Astrocyte (in vitro differentiated cells and primary cell): Measurements from ENCODE around the gene MSH5. TPM values are rescaled to one million over a fixed set of nuclear protein-coding genes. Genes with fewer than 3 reads are reported as not detected.

Experiments
- DNase-seq: peaks from one replicate; pipeline ENCODE4 v3.0.0-alpha.2; 2010; ENCODE audit warnings: low read depth
- FAIRE-seq: peaks from 2 replicates; lab custom pipeline; 2011; peaks lifted over from hg19 to GRCh38; lab: Jason Lieb, UNC
- H2AFZ ChIP-seq: 2 replicates; pipeline ENCODE4 v1.6.0; 2012; ENCODE audit warnings: low read depth, low read length, inconsistent platforms
- H3K27ac ChIP-seq: 2 replicates; pipeline ENCODE4 v1.5.1; 2011; ENCODE audit warnings: low read depth, low read length, inconsistent platforms
- H3K27me3 ChIP-seq: 2 replicates; pipeline ENCODE4 v1.6.0; 2011; ENCODE audit warnings: low read length, inconsistent platforms; ENCODE audit not compliant: insufficient read depth
- H3K36me3 ChIP-seq: 2 replicates; pipeline ENCODE4 v1.5.1; 2011; ENCODE audit warnings: low read length, inconsistent platforms; ENCODE audit not compliant: insufficient read depth
- H3K4me1 ChIP-seq: 2 replicates; pipeline ENCODE4 v1.5.1; 2011; ENCODE audit warnings: low read length, inconsistent platforms; ENCODE audit not compliant: insufficient read depth
- H3K4me2 ChIP-seq: 2 replicates; pipeline ENCODE4 v1.6.0; 2012; ENCODE audit warnings: low read length, inconsistent platforms
- H3K4me3 ChIP-seq: 2 replicates; pipeline ENCODE4 v1.5.1; 2011; ENCODE audit warnings: low read depth, mild to moderate bottlenecking, low read length, inconsistent platforms; ENCODE audit not compliant: insufficient read depth
- H3K79me2 ChIP-seq: 2 replicates; pipeline ENCODE4 v1.6.0; 2012; ENCODE audit warnings: mild to moderate bottlenecking, low read length, inconsistent platforms; ENCODE audit not compliant: insufficient read depth
- H3K9ac ChIP-seq: 2 replicates; pipeline ENCODE4 v1.6.0; 2012; ENCODE audit warnings: mild to moderate bottlenecking, low read length, inconsistent platforms
- H3K9me3 ChIP-seq: 2 replicates; pipeline ENCODE4 v1.5.1; 2012; ENCODE audit warnings: low read depth, mild to moderate bottlenecking, low read length, inconsistent platforms; ENCODE audit not compliant: insufficient read depth
- H4K20me1 ChIP-seq: 2 replicates; pipeline ENCODE4 v1.6.0; 2012; ENCODE audit warnings: low read length, inconsistent platforms; ENCODE audit not compliant: insufficient read depth
- H3K27ac Mint-ChIP-seq: one replicate; pipeline ENCODE4 v1.8.0; 2021; ENCODE audit warnings: mild to moderate bottlenecking, mixed read lengths; ENCODE audit not compliant: unreplicated experiment
- H3K27me3 Mint-ChIP-seq: one replicate; pipeline ENCODE4 v1.8.0; 2021; ENCODE audit warnings: low read depth, mixed read lengths; ENCODE audit not compliant: unreplicated experiment
- H3K36me3 Mint-ChIP-seq: one replicate; pipeline ENCODE4 v1.8.0; 2021; ENCODE audit warnings: low read depth, mixed read lengths; ENCODE audit not compliant: unreplicated experiment
- H3K4me1 Mint-ChIP-seq: one replicate; pipeline ENCODE4 v1.8.0; 2021; ENCODE audit warnings: low read depth, mixed read lengths; ENCODE audit not compliant: unreplicated experiment
- H3K4me3 Mint-ChIP-seq: one replicate; pipeline ENCODE4 v1.8.0; 2021; ENCODE audit warnings: mild to moderate bottlenecking, moderate library complexity, mixed read lengths; ENCODE audit not compliant: unreplicated experiment
- H3K9me3 Mint-ChIP-seq: one replicate; pipeline ENCODE4 v1.8.0; 2021; ENCODE audit warnings: mild to moderate bottlenecking, mixed read lengths; ENCODE audit not compliant: unreplicated experiment
- EZH2 ChIP-seq: IDR thresholded peaks from 2 replicates; pipeline ENCODE4 v1.6.1; 2012; ENCODE audit warnings: mild to moderate bottlenecking, low read length, inconsistent platforms; ENCODE audit not compliant: insufficient read depth
- total RNA-seq: library from RNA; stranded (reverse); gene quantifications from 2 replicates; pipeline ENCODE4 v1.2.1, GENCODE V29; 2021
- TF ChIP-seq, protein P1 (sequence below): IDR thresholded peaks from 2 replicates; pipeline ENCODE4 v1.5.1; 2011; ENCODE audit warnings: low read depth, mild to moderate bottlenecking, inconsistent platforms, low read length, moderate library complexity; ENCODE audit not compliant: insufficient read depth

MSH5 gene
- total RNA-seq, 1 donor from 2014 or later = 6.8 TPM

DNA sequence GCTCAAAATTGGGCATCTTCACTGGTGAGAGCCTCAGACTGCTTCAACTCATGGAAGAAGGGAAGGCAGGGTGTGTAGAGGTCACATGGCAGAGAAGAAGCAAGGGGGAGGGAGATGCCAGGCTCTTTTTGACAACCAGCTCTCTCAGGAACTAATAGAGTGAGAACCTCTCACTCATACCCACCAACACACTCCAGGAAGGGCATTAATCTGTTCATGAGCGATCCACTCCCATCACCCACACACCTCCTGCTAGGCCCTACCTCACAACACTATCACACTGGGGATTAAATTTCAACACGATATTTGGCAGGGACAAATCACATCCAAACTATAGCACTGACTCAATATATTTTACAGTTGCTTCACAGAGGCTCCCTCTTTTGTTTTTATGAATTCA lies 2.0 kb downstream of the MSH5 start:
- Histone ChIP-seq H3K27me3 (no peaks in the 10 kb centered on the region), H3K9ac (no peak overlapping the region), H3K79me2 (peaks cover 7% of the 10 kb centered on the region), H3K9me3 (no peaks in the 10 kb centered on the region), H4K20me1 (no peaks in the 10 kb centered on the region), H3K4me3 (no peak overlapping the region), H3K27ac (no peak overlapping the region), H3K36me3 (no peaks in the 10 kb centered on the region), H3K4me2 (no peak overlapping the region), H3K4me1 (peaks cover 24% of the 10 kb centered on the region), H2AFZ (no peak overlapping the region)
- Mint-ChIP-seq H3K27me3 (no peaks in the 10 kb centered on the region), H3K4me3 (peak overlapping the region; percentile 47), H3K36me3 (peaks cover 10% of the 10 kb centered on the region), H3K9me3 (no peaks in the 10 kb centered on the region), H3K27ac (no peak overlapping the region), H3K4me1 (peaks cover 28% of the 10 kb centered on the region)
- TF ChIP-seq, protein P1, sequence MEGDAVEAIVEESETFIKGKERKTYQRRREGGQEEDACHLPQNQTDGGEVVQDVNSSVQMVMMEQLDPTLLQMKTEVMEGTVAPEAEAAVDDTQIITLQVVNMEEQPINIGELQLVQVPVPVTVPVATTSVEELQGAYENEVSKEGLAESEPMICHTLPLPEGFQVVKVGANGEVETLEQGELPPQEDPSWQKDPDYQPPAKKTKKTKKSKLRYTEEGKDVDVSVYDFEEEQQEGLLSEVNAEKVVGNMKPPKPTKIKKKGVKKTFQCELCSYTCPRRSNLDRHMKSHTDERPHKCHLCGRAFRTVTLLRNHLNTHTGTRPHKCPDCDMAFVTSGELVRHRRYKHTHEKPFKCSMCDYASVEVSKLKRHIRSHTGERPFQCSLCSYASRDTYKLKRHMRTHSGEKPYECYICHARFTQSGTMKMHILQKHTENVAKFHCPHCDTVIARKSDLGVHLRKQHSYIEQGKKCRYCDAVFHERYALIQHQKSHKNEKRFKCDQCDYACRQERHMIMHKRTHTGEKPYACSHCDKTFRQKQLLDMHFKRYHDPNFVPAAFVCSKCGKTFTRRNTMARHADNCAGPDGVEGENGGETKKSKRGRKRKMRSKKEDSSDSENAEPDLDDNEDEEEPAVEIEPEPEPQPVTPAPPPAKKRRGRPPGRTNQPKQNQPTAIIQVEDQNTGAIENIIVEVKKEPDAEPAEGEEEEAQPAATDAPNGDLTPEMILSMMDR = no peak
- no peak for TF ChIP-seq EZH2
- DNase-seq = no peak
- no peak for FAIRE-seq

DNA sequence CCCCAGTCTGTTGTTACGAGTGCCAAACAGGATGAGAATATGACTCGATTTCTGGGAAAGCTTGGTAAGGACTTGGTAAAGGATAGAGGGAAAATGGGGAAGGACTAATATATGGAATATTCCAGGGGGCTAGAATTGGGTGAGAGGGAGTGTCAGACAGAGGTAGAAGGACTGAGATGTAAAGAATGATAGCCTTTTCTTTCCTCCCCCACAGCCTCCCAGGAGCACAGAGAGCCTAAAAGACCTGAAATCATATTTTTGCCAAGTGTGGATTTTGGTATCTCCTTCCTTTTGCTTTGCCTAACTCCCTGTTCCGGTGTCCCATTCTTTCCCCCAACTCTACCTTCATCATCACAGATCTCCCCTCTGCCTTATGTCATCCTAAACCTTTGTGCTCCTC lies 3.1 kb downstream of the MSH5 start:
- Mint-ChIP-seq H3K9me3 (no peaks in the 10 kb centered on the region), H3K4me3 (no peak overlapping the region), H3K27ac (no peak overlapping the region), H3K27me3 (no peaks in the 10 kb centered on the region), H3K4me1 (peaks cover 27% of the 10 kb centered on the region), H3K36me3 (peaks cover 10% of the 10 kb centered on the region)
- H4K20me1 ChIP-seq = no peaks in the 10 kb centered on the region
- H3K4me2 ChIP-seq = no peak overlapping the region
- H3K27ac ChIP-seq = no peak overlapping the region
- no peak overlapping the region for H3K4me3 ChIP-seq
- DNase-seq (no peak), FAIRE-seq (no peak)
- TF ChIP-seq, protein P1 = no peak
- TF ChIP-seq EZH2 = no peak
- H3K79me2 ChIP-seq = peaks cover 6% of the 10 kb centered on the region
- H3K36me3 ChIP-seq = peaks cover 4% of the 10 kb centered on the region
- no peaks in the 10 kb centered on the region for H3K9me3 ChIP-seq
- H2AFZ ChIP-seq = no peak overlapping the region
- H3K27me3 ChIP-seq = no peaks in the 10 kb centered on the region
- H3K4me1 ChIP-seq = peaks cover 13% of the 10 kb centered on the region
- no peak overlapping the region for H3K9ac ChIP-seq

DNA sequence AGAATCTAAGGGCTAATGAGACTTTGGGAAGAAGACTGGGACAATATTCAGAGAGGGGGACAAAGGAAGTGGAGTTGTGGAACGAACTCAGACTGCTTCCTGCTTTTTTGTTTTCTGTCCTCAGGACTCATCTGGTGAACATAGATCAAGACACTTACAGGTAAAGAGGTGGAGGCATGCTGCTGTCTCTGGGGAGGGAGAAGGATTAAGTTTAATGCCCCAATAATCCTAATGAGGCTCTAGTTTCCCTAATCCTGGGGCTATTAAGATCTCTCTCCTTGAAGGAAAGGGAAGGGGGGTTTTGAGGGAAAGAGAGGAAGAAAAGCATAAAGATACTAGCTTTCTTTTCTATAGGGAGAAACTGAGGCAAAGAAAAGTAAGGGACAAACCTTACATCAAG lies 4.6 kb downstream of the MSH5 start:
- no peaks in the 10 kb centered on the region for H4K20me1 ChIP-seq
- H3K79me2 ChIP-seq = peaks cover 6% of the 10 kb centered on the region
- Mint-ChIP-seq H3K27ac (peak overlapping the region; percentile 84), H3K36me3 (peaks cover 10% of the 10 kb centered on the region), H3K27me3 (no peaks in the 10 kb centered on the region), H3K4me1 (peaks cover 13% of the 10 kb centered on the region), H3K4me3 (no peak overlapping the region), H3K9me3 (no peaks in the 10 kb centered on the region)
- no peak overlapping the region for H2AFZ ChIP-seq
- H3K27me3 ChIP-seq = no peaks in the 10 kb centered on the region
- FAIRE-seq (no peak), DNase-seq (no peak)
- no peaks in the 10 kb centered on the region for H3K9me3 ChIP-seq
- TF ChIP-seq, protein P1 = no peak
- TF ChIP-seq EZH2 = no peak
- H3K4me3 ChIP-seq = no peak overlapping the region
- no peak overlapping the region for H3K4me2 ChIP-seq
- peaks cover 4% of the 10 kb centered on the region for H3K36me3 ChIP-seq
- no peak overlapping the region for H3K9ac ChIP-seq
- no peaks in the 10 kb centered on the region for H3K4me1 ChIP-seq
- no peak overlapping the region for H3K27ac ChIP-seq
